Right lobe of liver (tissue), 6 donors: Measurements from ENCODE around the gene CEACAM19. TPM values are rescaled to one million over a fixed set of nuclear protein-coding genes. Genes with fewer than 3 reads are reported as not detected.
"Not testable (repeated sequence)": the region's sequence is repeated elsewhere in the genome, so short reads cannot be mapped to it uniquely, and the experiment has no call there.

Experiments
- ATAC-seq, 4 donors: fragments of 200-7000 bp; cut with Tn5 transposase; one replicate each; pipeline ENCODE4 v1.9.1; 2020; ENCODE audit warnings: mild to moderate bottlenecking in 4 of 4, moderate library complexity in 4 of 4
- DNase-seq, 3 donors: peaks; one replicate each; pipeline ENCODE4 v3.0.0-alpha.2; 2020
- H3K27ac ChIP-seq, 3 donors: fragments of 200-600 bp; one replicate each; pipeline ENCODE4 v1.8.0; 2022
- H3K27me3 ChIP-seq, 2 donors: fragments of 200-600 bp; one replicate each; pipeline ENCODE4 v1.8.0; 2022
- H3K36me3 ChIP-seq, 4 donors: fragments of 200-600 bp; sonication (generic) in 1 of 4; one replicate each; pipeline versions ENCODE4 v1.5.1 to v1.8.0; 2017 to 2022; ENCODE audit warnings: control low read depth in 1 of 4
- H3K4me1 ChIP-seq, 4 donors: fragments of 200-600 bp; sonication (generic) in 1 of 4; one replicate each; pipeline versions ENCODE4 v1.5.1 to v1.8.0; 2017 to 2022; ENCODE audit warnings: control low read depth in 1 of 4
- H3K4me3 ChIP-seq, 3 donors: fragments of 200-600 bp; one replicate each; pipeline ENCODE4 v1.8.0; 2022
- H3K9me3 ChIP-seq, 4 donors: fragments of 200-600 bp; sonication (generic) in 1 of 4; one replicate each; pipeline versions ENCODE4 v1.5.1 to v1.8.0; 2017 to 2022; ENCODE audit warnings: control low read depth in 1 of 4
- CTCF ChIP-seq, 4 donors: fragments of 200-600 bp in 3 of 4; fragments of 450-650 bp in 1 of 4; IDR thresholded peaks; one replicate each; pipeline versions ENCODE4 v1.5.1 to v1.8.0; 2016 to 2022; ENCODE audit warnings: antibody characterized with exemption in 4 of 4, mild to moderate bottlenecking in 2 of 4
- POLR2A ChIP-seq: fragments of 450-650 bp; IDR thresholded peaks from one replicate; pipeline ENCODE4 v1.6.1; 2017; ENCODE audit warnings: antibody characterized with exemption, mild to moderate bottlenecking
- WGBS: methylation state at CpG from one replicate; pipeline ENCODE4 v1.1.6; 2018; ENCODE audit warnings: low coverage, low lambda C conversion rate; ENCODE audit not compliant: insufficient coverage; ENCODE audit errors: missing lambda C conversion rate; 5-methylcytosine and 5-hydroxymethylcytosine counted together
- intact Hi-C, 2 donors: fragments of 100-400 bp; cut with DNase I; formaldehyde crosslinking; loops; one replicate each; pipeline versions ENCODE4 v1.11.2 to v1.14.1; 2022
- total RNA-seq, 6 experiments: library from RNA; depleted of rRNA in 2 of 6; stranded (reverse); fragments of >200 nt in 2 of 6; fragmentation: NEBNext Ultra II Directional in 3 of 6; extraction: Animal tissue kit (Norgen Biotek cat#: 25700) in 3 of 6; gene quantifications; one replicate each; pipeline versions ENCODE4 v1.1.0 to v1.2.4, GENCODE V29; 2016 to 2023
- donor health status: DM: no; HTN: yes; CAD: no.
- donor health status: DM: no; HTN: no; CAD: no.
- donor health status: DM: no; HTN: no; CAD: no.
- donor health status: DM: no; HTN: yes; CAD: no.
- donor health status: DM: no; HTN: yes; CAD: no.

The CEACAM19 gene
- total RNA-seq, 6 experiments from 2014 or later: 3.3 to 9.0 (median 4.5) TPM

- Histone ChIP-seq H3K4me3 (no peak overlapping the region), H3K27ac (peak overlapping the region; percentile 33 to 59 (median 46)), H3K36me3 (peaks cover 0 to 12% (median 0%) of the 10 kb centered on the region in 4 donors), H3K27me3 (no peaks in the 10 kb centered on the region), H3K9me3 (no peaks in the 10 kb centered on the region), H3K4me1 (peaks cover 0 to 29% (median 10%) of the 10 kb centered on the region in 4 donors)
- DNase-seq: peak in 1 of 3 donors; percentile 75
- ATAC-seq: peak; percentile 59 to 86 (median 76)
- no peak for TF ChIP-seq CTCF (IDR thresholded peaks at IDR 0.05)
- TF ChIP-seq POLR2A: no peak
- intact Hi-C loops: no loop called here
- 17% methylated on average over 1 of the region's 1 CpG for WGBS
These were observed 45.1 kb upstream of the CEACAM19 start for GRCh38 chr19:44626048-44626624.

- ATAC-seq (no peak), DNase-seq (peak in 1 of 3 donors; percentile 11)
- Histone ChIP-seq H3K4me1 (peaks cover 0 to 21% (median 10%) of the 10 kb centered on the region in 4 donors), H3K27ac (no peak overlapping the region), H3K27me3 (no peaks in the 10 kb centered on the region), H3K9me3 (no peaks in the 10 kb centered on the region), H3K36me3 (peaks cover 0 to 12% (median 0%) of the 10 kb centered on the region in 4 donors), H3K4me3 (no peak overlapping the region)
- no peak for TF ChIP-seq POLR2A
- TF ChIP-seq CTCF (IDR thresholded peaks at IDR 0.05): no peak
- intact Hi-C loops: no loop called here
- 90% methylated on average over 4 of the region's 4 CpGs for WGBS
These were observed 43.7 kb upstream of the CEACAM19 start for GRCh38 chr19:44627631-44628030.

GRCh38 chr19:44628793-44629192 is 42.5 kb upstream of the CEACAM19 start:
- ATAC-seq: no peak
- no peak for TF ChIP-seq POLR2A
- TF ChIP-seq CTCF (IDR thresholded peaks at IDR 0.05): no peak
- Histone ChIP-seq H3K27ac (no peak overlapping the region), H3K36me3 (peaks cover 0 to 12% (median 0%) of the 10 kb centered on the region in 4 donors), H3K9me3 (no peaks in the 10 kb centered on the region), H3K27me3 (no peaks in the 10 kb centered on the region), H3K4me3 (no peak overlapping the region), H3K4me1 (peaks cover 0 to 31% (median 13%) of the 10 kb centered on the region in 4 donors)
- DNase-seq: no peak
- intact Hi-C loops: no loop called here
- WGBS: 90% methylated on average over 3 of the region's 3 CpGs

- ATAC-seq: not testable (repeated sequence)
These were observed 39.7 kb upstream of the CEACAM19 start for GRCh38 chr19:44631611-44632010.

GRCh38 chr19:44634058-44634457 is 37.2 kb upstream of the CEACAM19 start:
- WGBS: 10% methylated on average over 2 of the region's 5 CpGs
- not testable (repeated sequence) for DNase-seq

More at GRCh38 chr19:44631611-44632010, 39.7 kb upstream of the CEACAM19 start:
- peak in 1 of 3 donors; percentile 13 for DNase-seq
- H3K4me3 ChIP-seq, H3K9me3 ChIP-seq, H3K27me3 ChIP-seq, H3K36me3 ChIP-seq, intact Hi-C loops, H3K27ac ChIP-seq: not testable (repeated sequence)
- H3K4me1 ChIP-seq: peaks cover 0 to 29% (median 10%) of the 10 kb centered on the region in 4 donors
- WGBS: 96% methylated on average over 5 of the region's 8 CpGs

More at GRCh38 chr19:44634058-44634457, 37.2 kb upstream of the CEACAM19 start:
- peaks cover 0 to 44% (median 12%) of the 10 kb centered on the region in 4 donors for H3K4me1 ChIP-seq
- peak overlapping the region; percentile 51 to 74 (median 54) for H3K27ac ChIP-seq
- intact Hi-C loops, H3K9me3 ChIP-seq, H3K4me3 ChIP-seq, ATAC-seq, H3K27me3 ChIP-seq, H3K36me3 ChIP-seq: not testable (repeated sequence)
